Measurements from ENCODE around the gene AURKAIP1.

DNA sequence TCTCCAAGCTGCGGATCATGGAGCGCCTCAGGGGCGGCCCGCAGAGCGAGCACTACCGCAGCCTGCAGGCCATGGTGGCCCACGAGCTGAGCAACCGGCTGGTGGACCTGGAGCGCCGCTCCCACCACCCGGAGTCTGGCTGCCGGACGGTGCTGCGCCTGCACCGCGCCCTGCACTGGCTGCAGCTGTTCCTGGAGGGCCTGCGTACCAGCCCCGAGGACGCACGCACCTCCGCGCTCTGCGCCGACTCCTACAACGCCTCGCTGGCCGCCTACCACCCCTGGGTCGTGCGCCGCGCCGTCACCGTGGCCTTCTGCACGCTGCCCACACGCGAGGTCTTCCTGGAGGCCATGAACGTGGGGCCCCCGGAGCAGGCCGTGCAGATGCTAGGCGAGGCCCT lies 47.7 kb downstream of the AURKAIP1 start:
- TF ChIP-seq, protein P1, sequence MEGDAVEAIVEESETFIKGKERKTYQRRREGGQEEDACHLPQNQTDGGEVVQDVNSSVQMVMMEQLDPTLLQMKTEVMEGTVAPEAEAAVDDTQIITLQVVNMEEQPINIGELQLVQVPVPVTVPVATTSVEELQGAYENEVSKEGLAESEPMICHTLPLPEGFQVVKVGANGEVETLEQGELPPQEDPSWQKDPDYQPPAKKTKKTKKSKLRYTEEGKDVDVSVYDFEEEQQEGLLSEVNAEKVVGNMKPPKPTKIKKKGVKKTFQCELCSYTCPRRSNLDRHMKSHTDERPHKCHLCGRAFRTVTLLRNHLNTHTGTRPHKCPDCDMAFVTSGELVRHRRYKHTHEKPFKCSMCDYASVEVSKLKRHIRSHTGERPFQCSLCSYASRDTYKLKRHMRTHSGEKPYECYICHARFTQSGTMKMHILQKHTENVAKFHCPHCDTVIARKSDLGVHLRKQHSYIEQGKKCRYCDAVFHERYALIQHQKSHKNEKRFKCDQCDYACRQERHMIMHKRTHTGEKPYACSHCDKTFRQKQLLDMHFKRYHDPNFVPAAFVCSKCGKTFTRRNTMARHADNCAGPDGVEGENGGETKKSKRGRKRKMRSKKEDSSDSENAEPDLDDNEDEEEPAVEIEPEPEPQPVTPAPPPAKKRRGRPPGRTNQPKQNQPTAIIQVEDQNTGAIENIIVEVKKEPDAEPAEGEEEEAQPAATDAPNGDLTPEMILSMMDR (optimal IDR thresholded peaks at IDR 0.05 in 1 of 3, IDR thresholded peaks at IDR 0.05 in 1 of 3, conservative IDR thresholded peaks at IDR 0.05 in 1 of 3; ENCODE audit: extremely low read depth in 1 of 3, insufficient read depth in 2 of 3, low read length in 3 of 3): no peak
- no peak for TF ChIP-seq EZH2 (IDR thresholded peaks at IDR 0.05; ENCODE audit: low read length)

Measured in keratinocyte (primary cell).